ENCODE results near the gene PRR3.

Gene PRR3

DNA sequence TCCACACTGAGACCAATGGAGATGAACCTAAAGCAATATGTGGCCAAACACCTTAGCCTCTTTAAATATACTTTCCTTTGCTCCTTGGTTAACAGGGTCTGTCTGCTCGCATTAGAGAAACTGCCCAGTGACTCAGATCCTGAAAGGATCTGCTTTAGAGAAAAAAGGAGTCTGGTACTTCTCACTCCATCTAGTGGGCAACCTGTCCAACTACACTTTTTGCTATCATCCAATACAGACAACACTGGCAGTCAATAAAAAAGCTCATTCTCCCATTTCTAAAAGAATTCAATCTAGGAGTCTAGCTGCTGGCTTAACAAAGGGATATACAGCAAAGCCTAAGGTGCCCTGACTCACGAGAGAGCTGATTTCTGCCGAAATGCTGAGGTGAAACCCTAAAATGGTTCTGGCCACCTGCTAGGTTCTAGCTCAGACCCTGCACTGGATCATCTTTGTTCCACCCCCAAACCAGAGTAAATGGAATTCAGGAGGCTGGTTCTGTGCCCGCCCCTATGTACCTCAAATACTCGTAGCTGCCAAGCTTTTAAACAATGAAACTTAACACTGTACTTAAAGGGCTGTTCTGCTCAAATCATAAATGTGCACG, 12.3 kb upstream of the PRR3 start:
- no peak overlapping the region for H3K4me3 ChIP-seq (ENCODE audit: low read length)
- TF ChIP-seq, protein P1, sequence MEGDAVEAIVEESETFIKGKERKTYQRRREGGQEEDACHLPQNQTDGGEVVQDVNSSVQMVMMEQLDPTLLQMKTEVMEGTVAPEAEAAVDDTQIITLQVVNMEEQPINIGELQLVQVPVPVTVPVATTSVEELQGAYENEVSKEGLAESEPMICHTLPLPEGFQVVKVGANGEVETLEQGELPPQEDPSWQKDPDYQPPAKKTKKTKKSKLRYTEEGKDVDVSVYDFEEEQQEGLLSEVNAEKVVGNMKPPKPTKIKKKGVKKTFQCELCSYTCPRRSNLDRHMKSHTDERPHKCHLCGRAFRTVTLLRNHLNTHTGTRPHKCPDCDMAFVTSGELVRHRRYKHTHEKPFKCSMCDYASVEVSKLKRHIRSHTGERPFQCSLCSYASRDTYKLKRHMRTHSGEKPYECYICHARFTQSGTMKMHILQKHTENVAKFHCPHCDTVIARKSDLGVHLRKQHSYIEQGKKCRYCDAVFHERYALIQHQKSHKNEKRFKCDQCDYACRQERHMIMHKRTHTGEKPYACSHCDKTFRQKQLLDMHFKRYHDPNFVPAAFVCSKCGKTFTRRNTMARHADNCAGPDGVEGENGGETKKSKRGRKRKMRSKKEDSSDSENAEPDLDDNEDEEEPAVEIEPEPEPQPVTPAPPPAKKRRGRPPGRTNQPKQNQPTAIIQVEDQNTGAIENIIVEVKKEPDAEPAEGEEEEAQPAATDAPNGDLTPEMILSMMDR (conservative IDR thresholded peaks at IDR 0.05; ENCODE audit: low read depth, low read length): peak; percentile 83
- DNase-seq (ENCODE audit: low read depth): no peak

DNA sequence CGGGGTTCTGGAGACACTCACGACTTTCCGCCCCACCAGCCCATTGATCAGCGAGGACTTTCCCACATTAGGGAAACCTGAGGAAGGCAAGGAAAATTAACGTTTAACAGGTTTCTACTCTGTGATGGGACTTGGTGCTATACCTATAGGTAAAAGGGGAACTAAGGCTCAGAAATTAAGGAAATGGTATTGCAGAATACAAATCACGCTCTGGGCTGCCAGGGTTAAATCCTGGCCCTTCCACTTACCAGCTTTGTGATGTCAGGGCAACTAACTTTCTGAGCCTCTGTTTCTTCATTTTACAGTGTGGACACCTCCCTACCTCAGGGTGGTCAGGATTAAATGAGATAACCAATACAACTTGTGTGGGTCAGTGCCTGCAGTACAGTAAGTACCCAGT, 9.6 kb upstream of the PRR3 start:
- TF ChIP-seq, protein P1 (conservative IDR thresholded peaks at IDR 0.05; ENCODE audit: low read depth, low read length): no peak
- DNase-seq (ENCODE audit: low read depth): no peak
- H3K4me3 ChIP-seq (ENCODE audit: low read length): no peak overlapping the region

DNA sequence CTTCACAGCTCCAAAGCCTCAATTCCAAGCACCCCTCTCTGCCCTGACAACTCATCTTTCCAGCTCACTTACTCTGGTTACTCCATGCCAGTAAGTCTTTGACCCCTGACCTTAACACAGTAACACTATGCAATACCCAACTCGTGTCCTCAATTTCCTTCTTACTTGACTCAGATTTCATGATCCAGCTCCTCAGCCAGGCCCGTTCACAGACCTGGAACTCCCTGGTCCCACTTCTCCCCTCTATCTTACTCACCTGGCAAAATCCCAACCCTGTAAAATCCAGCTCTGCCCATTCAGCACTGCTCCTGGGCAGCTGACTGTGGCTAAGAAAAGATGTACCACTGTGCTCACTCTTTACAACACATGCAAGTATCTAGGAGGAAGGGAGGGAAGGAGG, 8.7 kb upstream of the PRR3 start:
- no peak for DNase-seq (ENCODE audit: low read depth)
- TF ChIP-seq, protein P1 (conservative IDR thresholded peaks at IDR 0.05; ENCODE audit: low read depth, low read length): no peak
- no peak overlapping the region for H3K4me3 ChIP-seq (ENCODE audit: low read length)

DNA sequence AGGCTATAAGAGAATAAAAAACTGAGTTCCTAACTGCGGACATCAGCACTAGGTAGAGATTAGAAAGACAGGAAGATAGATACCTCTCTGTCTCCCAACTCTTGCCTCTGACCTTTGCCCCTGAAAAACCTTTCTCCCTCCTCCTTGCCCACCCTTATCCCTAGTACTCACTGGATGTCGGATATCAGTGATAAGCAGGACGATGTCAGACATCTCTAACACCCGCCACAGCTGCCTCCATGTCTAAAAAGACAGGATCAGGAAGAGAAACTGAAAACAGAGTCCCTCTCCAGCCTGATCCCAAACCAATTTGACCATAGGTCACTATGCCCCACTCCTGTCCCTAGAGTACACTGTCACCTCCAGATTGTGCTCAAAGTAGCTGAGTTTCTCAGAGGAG, 2.7 kb upstream of the PRR3 start:
- TF ChIP-seq, protein P1 (conservative IDR thresholded peaks at IDR 0.05; ENCODE audit: low read depth, low read length): no peak
- no peak overlapping the region for H3K4me3 ChIP-seq (ENCODE audit: low read length)
- no peak for DNase-seq (ENCODE audit: low read depth)

DNA sequence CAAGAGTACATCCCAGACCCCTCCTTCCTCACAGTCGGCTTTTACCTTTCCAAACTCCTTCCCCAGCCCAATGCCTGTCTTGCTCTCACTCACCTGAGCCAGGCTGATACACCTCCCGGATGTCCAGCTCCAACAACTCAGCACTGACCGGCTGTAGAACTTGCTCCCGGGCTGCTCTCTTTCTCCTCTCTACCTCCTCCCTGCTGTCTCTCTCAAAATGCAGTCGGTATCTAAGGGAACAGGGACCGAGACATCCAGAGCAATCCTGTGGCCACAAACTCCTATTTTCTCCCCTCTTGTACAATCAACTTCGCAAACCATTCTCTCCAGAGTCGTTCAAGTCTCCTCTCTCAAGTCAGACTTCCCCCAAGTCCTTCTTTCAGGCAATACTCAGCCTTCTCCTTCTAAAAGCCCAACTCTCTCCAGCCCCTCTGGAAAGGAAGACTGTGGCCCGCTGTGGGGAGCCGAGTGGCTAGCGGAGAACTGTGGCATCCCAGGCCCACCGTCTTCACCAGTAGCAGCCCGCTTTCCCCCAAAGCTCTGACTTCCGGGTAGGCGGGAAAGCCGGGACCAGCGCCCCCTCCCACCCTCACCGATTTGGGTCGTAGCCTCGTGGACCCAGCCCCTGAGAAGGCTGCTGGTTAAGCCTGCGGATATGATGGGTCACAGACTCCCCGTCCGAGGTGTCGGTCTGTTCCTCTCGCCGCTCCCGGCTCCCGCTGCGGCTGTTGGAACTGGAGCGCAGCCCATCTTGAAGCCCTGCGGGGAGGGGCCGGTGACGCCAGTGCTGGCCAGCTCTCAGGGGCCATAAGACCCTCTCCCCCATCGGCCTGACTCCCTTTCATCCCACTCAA, 1.9 kb upstream of the PRR3 start:
- no peak for DNase-seq (ENCODE audit: low read depth)
- H3K4me3 ChIP-seq (ENCODE audit: low read length): peak overlapping the region; percentile 77
- TF ChIP-seq, protein P1 (conservative IDR thresholded peaks at IDR 0.05; ENCODE audit: low read depth, low read length): no peak

DNA sequence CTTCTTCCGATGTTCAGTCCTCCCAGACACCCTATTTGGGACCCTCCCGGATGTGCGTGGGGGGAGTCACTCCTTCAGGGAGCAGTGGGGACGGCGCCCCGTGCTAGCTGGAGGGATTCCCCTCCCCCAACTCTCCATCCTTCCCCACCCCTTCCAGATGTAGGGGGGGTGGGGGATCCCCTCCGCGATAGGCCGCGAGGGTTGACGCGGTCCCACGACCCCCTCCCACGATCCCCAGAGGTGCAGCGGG, 1.4 kb upstream of the PRR3 start:
- TF ChIP-seq, protein P1 (conservative IDR thresholded peaks at IDR 0.05; ENCODE audit: low read depth, low read length): no peak
- no peak for DNase-seq (ENCODE audit: low read depth)
- peak overlapping the region; percentile 77 for H3K4me3 ChIP-seq (ENCODE audit: low read length)

Measured in retinal pigment epithelial cell (primary cell).